HG03469 (cell line): ENCODE measurements around the gene PCYOX1L.

Experiments
- ATAC-seq: cut with Tn5 transposase; IDR thresholded peaks from one replicate; pipeline ENCODE4 v1.9.1; 2021; ENCODE audit warnings: mild to moderate bottlenecking, moderate library complexity, moderate number of reproducible peaks; ENCODE audit not compliant: unreplicated experiment

PCYOX1L gene

GRCh38 chr5:149357370-149358293 lies at the start of gene PCYOX1L:
TSS of gene PCYOX1L (plus strand) at chr5:149358046. CDS start at chr5:149358069, 23 bp downstream.
- ATAC-seq = peak; percentile 99

GRCh38 chr5:149309354-149309753 lies 48.5 kb upstream of the PCYOX1L start:
- ATAC-seq = no peak

GRCh38 chr5:149310488-149310887 lies 47.4 kb upstream of the PCYOX1L start:
- ATAC-seq = no peak

GRCh38 chr5:149310947-149311658 lies 46.7 kb upstream of the PCYOX1L start:
- no peak for ATAC-seq

GRCh38 chr5:149313151-149313841 lies 44.5 kb upstream of the PCYOX1L start:
- no peak for ATAC-seq

GRCh38 chr5:149314571-149315111 lies 43.2 kb upstream of the PCYOX1L start:
- no peak for ATAC-seq

- no peak for ATAC-seq
Measured at GRCh38 chr5:149315753-149316152, 42.1 kb upstream of the PCYOX1L start.

- ATAC-seq = peak; percentile 56
Measured at GRCh38 chr5:149317281-149318048, 40.4 kb upstream of the PCYOX1L start.

- ATAC-seq = no peak
Measured at GRCh38 chr5:149319174-149319573, 38.7 kb upstream of the PCYOX1L start.

- no peak for ATAC-seq
Measured at GRCh38 chr5:149320791-149321330, 37.0 kb upstream of the PCYOX1L start.

GRCh38 chr5:149322518-149322917 lies 35.3 kb upstream of the PCYOX1L start:
- ATAC-seq = no peak

GRCh38 chr5:149323210-149323609 lies 34.6 kb upstream of the PCYOX1L start:
- ATAC-seq = no peak

- no peak for ATAC-seq
Measured at GRCh38 chr5:149323621-149324205, 34.1 kb upstream of the PCYOX1L start.

GRCh38 chr5:149324641-149325040 lies 33.2 kb upstream of the PCYOX1L start:
- no peak for ATAC-seq

GRCh38 chr5:149325166-149325735 lies 32.6 kb upstream of the PCYOX1L start:
- no peak for ATAC-seq

- ATAC-seq = no peak
Measured at GRCh38 chr5:149325894-149326293, 32.0 kb upstream of the PCYOX1L start.

GRCh38 chr5:149326611-149327010 lies 31.2 kb upstream of the PCYOX1L start:
- no peak for ATAC-seq

GRCh38 chr5:149328177-149328576 lies 29.7 kb upstream of the PCYOX1L start:
- no peak for ATAC-seq

GRCh38 chr5:149333711-149334443 lies 24.0 kb upstream of the PCYOX1L start:
- ATAC-seq = no peak
